ENCODE measurements around the gene WNT2.

GRCh38 chr7:117251687-117252086, 71.2 kb downstream of the WNT2 start:
- TF ChIP-seq CTCF (conservative IDR thresholded peaks at IDR 0.05; ENCODE audit: low read depth, low read length) (no peak), EZH2phosphoT487 (IDR thresholded peaks at IDR 0.05; ENCODE audit: borderline replicate concordance, low read length) (no peak), EZH2 (IDR thresholded peaks at IDR 0.05; ENCODE audit: low read length, unreplicated experiment) (no peak)
